A549 treated with dexamethasone at 1 μM for 4 hours (cell line): ENCODE results near the gene SIGLEC9. TPM values are rescaled to one million over a fixed set of nuclear protein-coding genes. Genes with fewer than 3 reads are reported as not detected.

ENCODE experiments used
- total RNA-seq: library from RNA; stranded (reverse); fragments of 200-300 nt; extraction: Qiagen RNA extraction; gene quantifications from 5 replicates; pipeline ENCODE4 v1.2.3, GENCODE V29; 2022

SIGLEC9 gene
- 0.05 to 0.07 TPM (median 0.05 TPM) in 4 of 5 replicates, not detected in the other for total RNA-seq

DNA sequence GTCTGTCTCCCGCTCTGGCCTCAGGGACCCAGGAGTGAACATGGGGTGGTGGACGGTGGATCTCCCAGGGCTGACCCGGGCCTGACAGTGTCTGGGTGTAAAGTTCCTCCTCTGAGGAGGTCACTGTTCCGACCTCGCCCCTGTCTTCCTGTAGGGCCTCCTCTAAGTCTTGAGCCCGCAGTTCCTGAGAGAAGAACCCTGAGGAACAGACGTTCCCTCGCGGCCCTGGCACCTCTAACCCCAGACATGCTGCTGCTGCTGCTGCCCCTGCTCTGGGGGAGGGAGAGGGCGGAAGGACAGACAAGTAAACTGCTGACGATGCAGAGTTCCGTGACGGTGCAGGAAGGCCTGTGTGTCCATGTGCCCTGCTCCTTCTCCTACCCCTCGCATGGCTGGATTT, at the start of gene SIGLEC9:
TSS of gene SIGLEC9 (plus strand) at position 178 of the 400 bp plus-strand sequence. CDS start at position 247, 69 bp downstream.

DNA sequence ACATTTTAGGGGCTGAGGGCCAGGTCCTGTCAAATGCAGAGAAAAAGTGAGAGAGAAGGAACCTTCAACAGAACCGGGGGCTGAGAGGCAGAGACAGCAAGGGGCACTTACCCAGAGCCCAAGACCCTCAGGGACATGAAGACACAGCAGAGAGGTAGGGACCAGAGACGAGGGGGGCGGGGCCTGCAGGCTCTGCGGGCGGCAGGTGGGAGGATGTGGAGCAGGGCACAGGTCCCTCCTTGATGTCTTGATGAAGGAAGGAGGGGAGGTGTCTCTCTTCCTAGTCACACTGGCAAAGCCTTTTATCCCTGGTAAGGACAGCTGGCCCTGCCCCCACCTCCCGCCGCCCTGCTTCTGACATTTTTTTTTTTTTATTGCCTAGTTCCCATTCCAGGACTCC, 42.1 kb upstream of the SIGLEC9 start, which contains the start of gene KLK14:
TSS of gene KLK14 (minus strand) at position 277 of the 400 bp plus-strand sequence. CDS start at position 4, 273 bp downstream.

DNA sequence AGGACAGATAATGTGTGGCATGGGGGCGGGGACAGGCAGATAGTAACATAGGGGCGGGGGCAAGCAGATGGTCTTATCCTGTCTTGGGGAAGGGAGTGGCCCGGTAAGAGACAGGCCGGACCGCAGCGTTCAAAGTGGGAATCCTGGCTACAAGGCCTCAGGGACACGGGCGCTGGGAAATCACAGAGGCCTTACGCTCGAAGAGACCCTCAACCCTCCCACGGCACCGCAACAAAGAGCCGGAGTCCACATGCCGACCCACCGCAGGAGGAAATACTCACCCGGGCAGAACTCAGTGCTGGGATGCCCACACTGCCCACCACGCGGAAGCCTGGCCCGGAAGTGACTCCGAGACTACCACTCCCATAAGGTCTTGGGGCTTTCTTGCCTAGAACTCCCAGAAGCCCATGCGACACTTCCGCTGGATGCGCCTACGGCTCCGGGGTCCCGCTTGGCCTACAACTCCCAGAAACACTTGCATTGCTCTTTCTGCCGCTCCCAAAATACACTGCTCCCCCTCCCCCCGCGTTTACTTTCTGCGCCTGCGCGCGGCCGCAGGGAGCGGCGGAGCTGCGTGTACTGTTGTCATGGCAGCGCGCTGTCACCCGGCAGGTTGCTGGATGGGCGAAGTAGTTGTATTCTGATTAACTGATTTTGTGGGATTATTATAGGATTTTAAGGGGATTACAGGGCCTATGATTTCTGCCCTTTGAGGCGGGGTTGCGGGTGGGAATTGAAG, 16.5 kb upstream of the SIGLEC9 start, which contains the start of gene CTU1:
TSS of gene CTU1 (minus strand) at position 344 of the 739 bp plus-strand sequence. CDS start 3,840 bp downstream, outside the sequence.

DNA sequence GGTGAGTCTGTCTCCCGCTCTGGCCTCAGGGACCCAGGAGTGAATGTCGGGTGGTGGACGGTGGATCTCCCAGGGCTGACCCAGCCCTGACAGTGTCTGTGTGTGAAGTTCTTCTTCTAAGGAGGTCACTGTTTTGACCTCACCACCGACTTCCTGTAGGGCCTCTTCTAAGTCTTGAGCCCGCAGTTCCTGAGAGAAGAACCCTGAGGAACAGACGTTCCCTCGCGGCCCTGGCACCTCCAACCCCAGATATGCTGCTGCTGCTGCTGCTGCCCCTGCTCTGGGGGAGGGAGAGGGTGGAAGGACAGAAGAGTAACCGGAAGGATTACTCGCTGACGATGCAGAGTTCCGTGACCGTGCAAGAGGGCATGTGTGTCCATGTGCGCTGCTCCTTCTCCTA, 17.4 kb downstream of the SIGLEC9 start, which contains the start of gene SIGLEC7:
TSS of gene SIGLEC7 (plus strand) at position 183 of the 400 bp plus-strand sequence. CDS start at position 252, 69 bp downstream.

Other genes starting within 250 kb of the SIGLEC9 start
- 0.11 to 0.13 TPM in 2 of 5 replicates, not detected in the others for gene KLK4, start 213.5 kb upstream of the SIGLEC9 start, total RNA-seq
- gene KLK5, start 171.9 kb upstream of the SIGLEC9 start, total RNA-seq, result 0.15 TPM in 1 of 5 replicates, not detected in the others
- gene KLK6, start 155.3 kb upstream of the SIGLEC9 start, total RNA-seq, result 0.15 to 0.56 TPM (median 0.21 TPM) in 5 replicates
- gene KLK7, start 141.0 kb upstream of the SIGLEC9 start, total RNA-seq, result not detected in 5 replicates
- not detected in 5 replicates for gene KLK8, start 123.3 kb upstream of the SIGLEC9 start, total RNA-seq
- gene KLK10, start 105.2 kb upstream of the SIGLEC9 start, total RNA-seq, result 0.21 to 0.53 TPM (median 0.31 TPM) in 5 replicates
- 0.12 TPM in 1 of 5 replicates, not detected in the others for gene KLK11, start 98.3 kb upstream of the SIGLEC9 start, total RNA-seq
- not detected in 5 replicates for gene KLK12, start 89.9 kb upstream of the SIGLEC9 start, total RNA-seq
- 0.09 to 0.14 TPM (median 0.12 TPM) in 3 of 5 replicates, not detected in the others for gene KLK13, start 59.8 kb upstream of the SIGLEC9 start, total RNA-seq
- 0.26 to 0.54 TPM (median 0.39 TPM) in 4 of 5 replicates, not detected in the other for gene KLK14, start 42.0 kb upstream of the SIGLEC9 start, total RNA-seq
- 5.2 to 11.6 TPM (median 9.9 TPM) in 5 replicates for gene CTU1, start 16.5 kb upstream of the SIGLEC9 start, total RNA-seq
- gene SIGLEC7, start 17.4 kb downstream of the SIGLEC9 start, total RNA-seq, result not detected in 5 replicates
- 0.06 to 0.08 TPM (median 0.07 TPM) in 3 of 5 replicates, not detected in the others for gene CD33, start 100.2 kb downstream of the SIGLEC9 start, total RNA-seq
- 0.08 TPM in 1 of 5 replicates, not detected in the others for gene SIGLECL1, start 126.2 kb downstream of the SIGLEC9 start, total RNA-seq
- gene IGLON5, start 186.7 kb downstream of the SIGLEC9 start, total RNA-seq, result 0.06 to 0.13 TPM (median 0.07 TPM) in 4 of 5 replicates, not detected in the other
- 8.5 to 16.3 TPM (median 15.6 TPM) in 5 replicates for gene VSIG10L, start 217.2 kb downstream of the SIGLEC9 start, total RNA-seq
- 223 to 280 TPM (median 242 TPM) in 5 replicates for gene ETFB, start 241.5 kb downstream of the SIGLEC9 start, total RNA-seq
- 8.9 to 13.0 TPM (median 12.9 TPM) in 5 replicates for gene CLDND2, start 244.1 kb downstream of the SIGLEC9 start, total RNA-seq
- not detected in 5 replicates for gene NKG7, start 247.7 kb downstream of the SIGLEC9 start, total RNA-seq